Measurements from ENCODE around the gene PTTG1IP. TPM values are rescaled to one million over a fixed set of nuclear protein-coding genes. Genes with fewer than 3 reads are reported as not detected.

Gene PTTG1IP
- total and polyA plus RNA-seq, 8 donors = 61.3 to 253 (median 114) TPM

GRCh38 chr21:44897326-44898010, 24.0 kb upstream of the PTTG1IP start:
- peak; percentile 43 to 56 for DNase-seq
- H3K4me1 ChIP-seq = peaks cover 0 to 9% (median 0%) of the 10 kb centered on the region in 4 donors
- H3K9me3 ChIP-seq = no peaks in the 10 kb centered on the region
- no peak overlapping the region for H3K27ac ChIP-seq
- WGBS, 5 donors = 47 to 73% (median 67%) methylated on average over 3 to 21 of the region's 21 CpGs
- peaks cover 0 to 39% (median 19%) of the 10 kb centered on the region in 4 donors for H3K36me3 ChIP-seq
- H3K4me3 ChIP-seq = no peak overlapping the region
- TF ChIP-seq POLR2AphosphoS5 (IDR thresholded peaks at IDR 0.05) (peak in 1 of 3 donors; percentile 19), CTCF (IDR thresholded peaks at IDR 0.05) (no peak)
- intact Hi-C loops (cut with DNase I; ENCODE audit: low total_unique reads) = no loop called here
- peaks cover 0 to 40% (median 0%) of the 10 kb centered on the region in 3 donors for H3K27me3 ChIP-seq

GRCh38 chr21:44896561-44897286, 23.2 kb upstream of the PTTG1IP start:
- H3K27ac ChIP-seq = no peak overlapping the region
- H3K27me3 ChIP-seq = peaks cover 0 to 45% (median 0%) of the 10 kb centered on the region in 3 donors
- WGBS, 5 donors = 71 to 87% (median 81%) methylated on average over 13 to 25 of the region's 25 CpGs
- H3K4me3 ChIP-seq = no peak overlapping the region
- intact Hi-C loops (cut with DNase I; ENCODE audit: low total_unique reads) = no loop called here
- H3K36me3 ChIP-seq = peaks cover 0 to 36% (median 16%) of the 10 kb centered on the region in 4 donors
- H3K9me3 ChIP-seq = no peaks in the 10 kb centered on the region
- TF ChIP-seq POLR2AphosphoS5 (IDR thresholded peaks at IDR 0.05) (no peak), EP300 (IDR thresholded peaks at IDR 0.05) (no peak), POLR2A (IDR thresholded peaks at IDR 0.05) (no peak), CTCF (IDR thresholded peaks at IDR 0.05) (no peak)
- no peak for DNase-seq
- peaks cover 0 to 9% (median 0%) of the 10 kb centered on the region in 4 donors for H3K4me1 ChIP-seq

GRCh38 chr21:44895859-44896258, 22.4 kb upstream of the PTTG1IP start:
- 89 to 94% (median 93%) methylated on average over 11 of the region's 11 CpGs for WGBS, 5 donors
- intact Hi-C loops (cut with DNase I; ENCODE audit: low total_unique reads) = no loop called here

More at GRCh38 chr21:44895859-44896258, 22.4 kb upstream of the PTTG1IP start:
- Histone ChIP-seq H3K4me1 (peaks cover 0 to 9% (median 0%) of the 10 kb centered on the region in 4 donors), H3K36me3 (peaks cover 0 to 35% (median 8%) of the 10 kb centered on the region in 4 donors), H3K27me3 (peaks cover 0 to 54% (median 0%) of the 10 kb centered on the region in 3 donors), H3K27ac (no peak overlapping the region), H3K9me3 (no peaks in the 10 kb centered on the region), H3K4me3 (no peak overlapping the region)
- DNase-seq = no peak
- TF ChIP-seq EP300 (IDR thresholded peaks at IDR 0.05) = no peak
- no peak for TF ChIP-seq POLR2A (IDR thresholded peaks at IDR 0.05)
- no peak for TF ChIP-seq CTCF (IDR thresholded peaks at IDR 0.05)
- no peak for TF ChIP-seq POLR2AphosphoS5 (IDR thresholded peaks at IDR 0.05)

Measured in stomach (tissue), 9 donors.